HG03066 (cell line): ENCODE data around the gene SLC36A3.
"Not testable (repeated sequence)": the region's sequence is repeated elsewhere in the genome, so short reads cannot be mapped to it uniquely, and the experiment has no call there.

Experiments
- ATAC-seq: cut with Tn5 transposase; IDR thresholded peaks from one replicate; pipeline ENCODE4 v1.9.1; 2021; ENCODE audit warnings: low read depth; ENCODE audit not compliant: unreplicated experiment

SLC36A3 gene

DNA sequence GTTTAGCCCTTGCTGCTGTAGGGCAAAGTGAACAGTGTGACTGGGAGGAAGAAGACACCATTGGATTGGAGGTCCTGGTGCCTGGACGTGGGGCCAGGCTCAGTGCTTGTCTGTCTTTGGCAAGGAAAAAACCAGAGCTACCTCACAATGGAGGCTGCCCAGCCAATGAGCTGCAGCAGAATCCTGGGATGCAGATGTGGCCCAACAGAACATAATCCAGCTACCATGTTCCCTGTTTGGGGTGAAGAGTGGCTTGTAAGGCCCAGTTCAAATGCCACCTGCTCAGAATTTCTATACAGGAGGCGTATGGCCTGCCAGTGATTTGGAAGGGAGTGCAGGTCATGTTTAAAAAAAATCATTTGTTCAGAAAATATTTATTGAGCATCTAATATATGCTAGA lies at the start of gene SLC36A3:
TSS of gene SLC36A3 (minus strand) at position 101 of the 400 bp plus-strand sequence. CDS start 412 bp downstream, outside the sequence.
- no peak for ATAC-seq

DNA sequence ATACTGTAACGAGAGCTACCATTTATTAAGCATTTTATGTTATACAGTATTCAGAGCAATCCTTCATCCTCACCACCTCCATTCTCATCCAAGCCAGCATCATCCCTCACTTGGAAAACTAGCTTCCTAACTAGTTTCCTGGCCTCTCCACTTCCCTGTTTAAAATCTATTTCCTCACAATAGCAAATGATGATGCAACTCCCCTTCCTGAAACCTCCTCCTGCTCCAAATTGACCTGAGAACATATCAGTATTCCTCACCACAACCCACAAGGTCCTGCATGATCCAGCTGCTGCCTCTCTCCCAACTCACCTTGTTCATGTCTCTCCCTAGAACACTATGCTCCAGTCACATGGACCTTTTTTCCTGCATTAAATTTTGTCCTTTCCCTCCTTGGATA lies 48.1 kb upstream of the SLC36A3 start:
- ATAC-seq = no peak

DNA sequence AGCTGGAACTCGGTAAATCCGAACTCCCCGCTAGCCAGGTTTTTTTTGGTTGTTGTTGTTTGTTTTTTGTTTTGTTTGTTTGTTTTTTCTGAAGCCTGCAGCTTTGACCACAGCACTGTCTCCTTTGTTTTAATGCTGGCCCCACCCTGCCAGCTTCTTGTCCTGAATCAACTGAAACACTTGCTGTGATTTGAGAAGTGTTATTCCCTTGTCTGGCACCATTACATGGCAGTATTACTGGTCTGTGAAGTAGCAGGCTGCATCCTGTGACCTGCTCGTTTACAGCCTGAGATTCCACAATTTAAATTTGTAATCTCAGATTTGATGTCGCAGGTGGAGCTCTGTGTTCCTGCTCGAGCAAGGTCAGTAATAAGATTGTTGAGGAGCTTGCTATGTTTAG lies 45.2 kb upstream of the SLC36A3 start:
- ATAC-seq = no peak

DNA sequence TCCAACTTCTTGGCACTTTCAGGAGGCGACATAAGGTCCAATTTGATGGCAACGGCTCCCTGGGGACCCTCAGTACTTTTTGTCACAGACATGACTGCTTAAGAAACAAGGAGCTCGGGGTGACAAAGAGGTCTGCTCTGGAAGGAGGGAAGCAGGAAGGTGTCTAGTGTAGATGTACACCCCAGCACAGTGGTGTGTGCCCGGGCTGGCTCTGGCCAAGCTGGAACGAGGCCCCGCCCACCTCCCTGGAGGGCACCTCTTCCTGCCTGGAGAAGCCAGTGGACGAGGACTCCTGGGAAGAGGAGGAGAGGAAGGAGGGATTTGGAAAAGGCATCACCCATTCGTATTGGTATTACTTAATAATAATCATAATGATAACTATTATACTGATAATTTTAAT lies 43.8 kb upstream of the SLC36A3 start, which contains the start of gene SLC36A2:
TSS of gene SLC36A2 (minus strand) at position 191 of the 400 bp plus-strand sequence. CDS start at position 92, 99 bp downstream.
- ATAC-seq = no peak

DNA sequence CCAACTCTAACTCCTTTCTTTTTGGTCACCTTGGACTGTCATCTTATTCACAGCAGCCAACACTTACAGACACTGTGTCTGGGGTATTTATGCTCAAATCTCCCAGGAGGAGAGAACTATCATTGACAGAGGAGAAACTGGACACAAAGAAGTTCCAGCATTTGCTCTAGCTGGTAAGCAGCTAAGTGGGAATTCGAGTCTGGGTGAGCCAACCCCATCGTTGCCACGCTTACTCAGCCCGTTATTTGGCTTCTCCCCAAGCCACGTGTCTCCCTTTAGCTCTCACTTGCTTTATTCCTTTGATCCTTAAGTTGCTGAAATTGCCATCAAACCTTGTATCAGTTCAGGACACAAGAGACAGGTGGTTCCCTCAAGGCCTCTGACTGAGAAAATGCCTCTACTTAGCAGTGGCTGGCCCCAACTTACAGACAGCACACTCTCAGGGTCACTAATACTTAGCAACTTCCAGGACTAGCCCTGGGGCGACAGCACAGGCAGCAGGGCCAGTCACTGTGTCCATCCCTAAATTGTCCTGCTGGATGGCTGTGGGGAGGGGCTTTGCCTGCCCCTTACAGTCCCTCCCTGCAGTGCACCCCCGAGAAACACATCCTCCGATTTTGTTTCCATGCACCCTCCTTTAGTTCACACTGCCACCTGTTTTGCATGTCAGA lies 42.4 kb upstream of the SLC36A3 start:
- ATAC-seq = no peak

DNA sequence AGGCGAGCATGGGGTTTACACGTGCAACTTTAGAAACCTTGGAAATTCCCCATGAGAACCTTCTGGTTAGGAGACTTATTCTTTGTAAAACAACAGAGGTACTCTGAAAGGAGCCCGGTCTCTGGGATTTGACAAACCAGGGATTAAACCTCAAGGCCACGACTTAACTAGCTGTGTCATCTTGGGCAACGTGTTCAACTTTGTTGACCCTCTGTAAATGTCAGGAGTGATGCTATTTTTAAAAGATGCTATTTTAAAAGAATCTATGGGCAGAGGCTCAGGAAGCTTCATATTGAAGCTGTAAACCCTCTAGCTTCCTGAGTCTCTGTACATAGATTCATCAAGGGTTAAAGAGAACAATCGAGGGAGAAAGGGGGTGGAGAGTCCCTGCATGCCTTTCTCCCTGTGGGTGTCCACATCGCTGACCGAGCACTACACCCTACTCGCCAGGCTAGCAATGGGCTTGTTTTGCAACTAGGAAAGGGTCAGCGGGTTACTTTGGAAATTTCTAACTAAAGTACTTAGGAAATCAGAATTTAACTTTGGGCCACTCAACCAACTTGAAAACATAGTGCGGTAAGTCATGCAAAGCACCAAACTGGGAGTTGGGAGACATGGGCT lies 41.7 kb upstream of the SLC36A3 start:
- no peak for ATAC-seq

DNA sequence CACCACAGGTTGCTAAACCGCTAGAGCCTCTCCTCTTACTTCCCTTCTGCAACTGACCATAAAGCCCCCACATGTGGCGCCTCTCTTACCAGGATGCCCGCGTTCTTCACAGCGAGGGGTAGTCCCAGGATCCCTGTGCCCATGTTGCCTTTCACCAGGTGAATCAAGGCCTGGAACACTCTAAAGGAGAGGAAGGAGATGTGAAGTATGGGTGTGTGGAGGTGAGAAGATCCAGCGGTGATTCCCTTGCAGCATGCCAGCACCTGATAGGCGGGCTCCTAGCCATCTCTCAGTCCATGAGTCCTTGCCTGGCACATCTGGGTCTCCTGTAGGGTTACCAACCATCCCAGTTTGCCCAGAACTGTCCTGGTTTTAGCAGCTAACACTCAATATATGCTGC lies 40.5 kb upstream of the SLC36A3 start:
- no peak for ATAC-seq

DNA sequence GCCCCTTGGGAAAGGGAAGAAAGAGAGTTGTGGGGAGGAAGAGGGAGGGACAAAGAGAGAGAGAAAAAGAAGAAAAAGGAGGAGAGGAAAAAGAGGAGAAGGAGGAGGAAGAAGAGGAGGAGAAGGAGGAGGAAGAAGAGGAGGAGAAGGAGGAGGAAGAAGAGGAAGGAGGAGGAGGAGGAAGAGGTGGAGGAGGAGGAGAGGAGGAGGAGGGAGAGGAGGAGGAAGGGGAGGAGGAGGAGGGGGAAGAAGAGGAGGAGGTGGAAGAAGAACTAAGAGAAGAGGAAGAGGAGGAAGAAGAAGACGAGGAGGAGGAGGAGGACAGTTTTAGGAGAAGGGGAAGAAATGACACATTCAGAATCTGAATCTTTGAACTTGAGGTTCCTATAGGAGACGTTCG lies 36.4 kb upstream of the SLC36A3 start:
- no peak for ATAC-seq

DNA sequence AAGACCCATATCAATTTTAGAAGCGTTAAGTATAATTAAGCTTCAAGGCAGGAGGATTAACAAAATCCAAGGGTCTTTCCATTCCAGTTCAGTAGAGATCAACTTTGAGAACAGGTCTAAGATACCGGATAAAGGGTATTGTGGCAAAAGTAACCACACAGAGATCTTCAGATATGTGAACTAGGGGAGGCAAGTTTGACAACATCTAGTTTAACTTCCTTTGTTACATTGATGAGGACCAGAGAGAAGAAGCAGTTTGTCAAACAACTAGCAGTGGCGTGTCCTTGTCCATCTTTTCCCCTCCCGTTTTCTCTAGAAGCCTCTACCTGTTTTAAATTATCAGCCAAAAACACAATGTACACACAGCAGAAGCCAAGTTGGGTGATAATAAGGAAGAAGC lies 35.2 kb upstream of the SLC36A3 start:
- ATAC-seq = no peak

DNA sequence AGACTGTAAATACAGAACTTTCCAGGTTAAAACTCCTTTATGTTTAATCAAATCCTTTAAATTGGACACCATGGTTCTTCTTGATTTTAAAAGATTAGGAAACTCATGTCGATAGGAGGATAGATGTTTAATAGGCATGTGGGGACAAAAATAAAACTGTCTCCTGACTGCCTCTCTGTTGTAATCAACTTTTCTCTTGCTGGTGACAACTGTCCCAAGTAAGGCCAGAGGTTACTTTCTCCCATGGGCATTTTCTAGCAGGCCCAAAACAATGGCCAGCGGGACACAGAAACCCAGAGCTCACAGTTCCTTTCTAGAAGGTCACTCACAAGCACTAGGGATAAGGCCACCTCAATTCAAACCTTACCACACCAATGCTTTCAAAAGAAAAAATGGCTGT lies 29.3 kb upstream of the SLC36A3 start:
- no peak for ATAC-seq

DNA sequence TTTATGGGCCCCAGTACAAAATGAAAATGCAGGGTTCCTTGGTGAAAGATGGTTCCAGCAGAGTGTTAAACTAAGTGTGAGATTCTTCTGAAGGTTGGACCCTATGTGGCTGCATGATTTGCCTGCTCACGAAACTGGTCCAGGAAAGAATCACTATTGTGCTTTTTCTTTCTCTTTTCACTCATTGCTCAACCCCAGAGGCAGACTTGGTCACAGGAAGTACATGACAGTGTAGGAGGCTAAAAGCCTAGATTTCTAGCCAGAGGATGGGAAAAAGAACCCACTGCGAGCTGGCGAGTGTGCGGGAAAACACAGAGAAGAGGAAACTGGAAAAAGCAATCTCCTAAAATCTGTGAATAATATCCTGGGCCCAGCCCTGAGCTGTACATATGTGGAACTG lies 25.2 kb upstream of the SLC36A3 start:
- no peak for ATAC-seq

DNA sequence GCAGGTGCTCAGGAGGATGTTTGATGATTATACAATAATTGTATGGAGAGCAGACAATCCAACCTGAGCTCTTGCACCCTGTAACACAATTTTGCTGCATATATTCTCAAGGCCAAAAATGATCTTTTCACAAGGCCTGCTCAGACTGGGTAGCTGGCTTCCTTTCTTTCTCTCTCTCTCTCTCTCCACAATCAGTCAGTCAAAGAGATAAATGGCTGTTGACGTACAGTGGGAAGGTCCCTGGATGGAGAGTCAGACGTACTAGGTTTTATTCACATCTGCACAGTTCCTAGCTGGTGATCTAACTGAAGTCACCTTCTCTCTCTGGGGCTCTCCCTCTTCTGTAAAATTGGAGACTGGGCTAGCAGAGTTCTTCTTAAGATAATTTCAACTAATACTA lies 24.0 kb upstream of the SLC36A3 start:
- ATAC-seq = no peak

DNA sequence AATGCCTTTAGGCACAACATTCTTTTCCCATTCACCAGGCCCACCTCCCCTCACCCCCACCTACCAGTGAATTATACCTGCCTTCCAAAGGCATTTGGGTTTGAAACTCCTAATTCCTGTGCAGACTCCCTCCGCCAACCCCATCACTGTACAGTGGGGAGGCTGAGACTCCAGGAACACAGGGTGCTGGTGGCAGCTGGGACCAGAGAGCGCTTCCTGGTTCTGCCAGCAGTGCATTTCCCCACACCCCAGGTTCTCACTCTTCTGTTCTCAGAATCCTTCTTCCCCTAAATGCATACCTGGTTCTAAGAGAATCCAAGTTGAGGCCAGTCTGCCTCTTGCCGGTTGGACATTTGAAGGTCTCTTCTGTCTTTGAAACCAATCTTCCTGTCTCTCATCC lies 22.7 kb upstream of the SLC36A3 start:
- no peak for ATAC-seq

DNA sequence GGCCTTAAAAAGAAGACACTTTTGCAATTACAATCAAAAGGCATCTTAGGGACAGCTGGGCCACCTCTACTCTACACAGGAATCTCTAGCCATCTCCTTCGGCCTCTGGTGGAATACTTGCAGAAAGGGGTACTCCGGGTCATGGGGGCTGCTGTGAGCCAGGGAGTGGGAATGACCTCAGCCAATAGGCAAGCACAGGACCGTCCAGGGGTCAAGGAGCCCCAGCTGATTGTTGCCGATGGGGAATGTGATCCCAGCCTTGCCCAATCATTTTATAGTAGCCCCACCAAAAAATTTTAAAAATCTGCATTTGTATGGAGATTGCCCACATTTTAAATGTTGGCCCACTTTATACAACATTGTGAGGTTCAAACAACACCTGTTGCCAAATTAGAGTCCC lies 16.9 kb upstream of the SLC36A3 start:
- no peak for ATAC-seq

DNA sequence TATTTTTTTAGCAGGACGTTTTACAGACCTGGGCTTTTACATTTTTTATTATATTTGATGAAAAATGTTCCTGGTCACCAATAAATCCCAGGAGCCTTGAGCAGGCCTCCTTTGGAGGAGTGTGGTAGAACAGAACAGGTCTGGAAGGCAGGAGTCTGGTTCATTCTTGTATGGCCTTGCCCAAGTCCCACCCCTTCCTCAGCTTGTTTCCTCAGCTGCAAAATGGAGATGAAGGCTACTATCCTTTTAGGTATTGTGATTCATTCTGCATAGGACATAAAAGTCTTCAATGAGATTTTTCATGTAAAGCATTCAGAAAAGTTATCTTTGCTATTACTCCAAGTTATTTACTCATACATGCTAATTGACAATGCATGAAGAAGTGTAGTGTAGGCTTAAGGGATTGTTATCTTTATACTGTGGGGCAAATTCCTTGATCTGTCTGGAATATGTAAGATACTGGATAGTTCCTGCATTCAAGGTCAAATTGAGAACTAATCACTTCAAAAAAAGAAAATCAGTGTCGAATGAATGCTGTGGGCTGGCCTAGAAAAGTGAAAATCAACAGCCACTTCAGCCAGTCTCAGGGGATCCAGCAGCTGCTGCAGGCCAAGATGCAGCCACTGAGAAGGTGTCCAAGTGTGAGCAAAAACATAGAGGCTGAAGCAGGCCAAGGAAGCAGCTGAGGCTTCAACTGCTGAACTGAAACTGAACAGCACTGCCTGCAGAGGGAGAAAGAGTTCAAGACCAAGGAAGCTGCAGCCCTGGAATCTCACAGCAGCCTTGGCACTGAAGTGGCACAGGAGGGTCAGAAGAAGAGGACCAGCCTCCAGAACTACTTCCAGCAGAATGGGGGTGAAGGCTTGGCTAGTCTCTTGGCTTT lies 15.5 kb upstream of the SLC36A3 start:
- ATAC-seq = peak; percentile 75

DNA sequence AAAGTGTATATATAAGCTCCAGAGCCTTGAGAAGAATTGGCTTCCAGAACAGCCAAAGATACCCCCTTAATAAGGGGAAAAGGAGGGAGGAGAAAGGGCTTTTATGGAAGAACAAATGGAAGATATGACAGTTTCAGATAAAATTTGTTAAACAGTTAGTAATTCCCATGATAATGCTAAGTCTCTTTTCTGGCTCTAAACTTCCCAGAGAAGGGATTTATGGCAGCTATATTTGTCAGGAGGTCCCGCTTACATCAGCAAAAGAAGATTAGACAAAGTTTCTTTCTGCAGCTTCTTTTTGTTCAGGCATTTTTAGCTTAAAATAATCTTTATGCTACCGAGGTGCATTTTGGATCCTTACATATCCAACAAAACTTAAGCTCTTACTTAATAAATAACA lies 14.3 kb upstream of the SLC36A3 start:
- ATAC-seq = no peak

DNA sequence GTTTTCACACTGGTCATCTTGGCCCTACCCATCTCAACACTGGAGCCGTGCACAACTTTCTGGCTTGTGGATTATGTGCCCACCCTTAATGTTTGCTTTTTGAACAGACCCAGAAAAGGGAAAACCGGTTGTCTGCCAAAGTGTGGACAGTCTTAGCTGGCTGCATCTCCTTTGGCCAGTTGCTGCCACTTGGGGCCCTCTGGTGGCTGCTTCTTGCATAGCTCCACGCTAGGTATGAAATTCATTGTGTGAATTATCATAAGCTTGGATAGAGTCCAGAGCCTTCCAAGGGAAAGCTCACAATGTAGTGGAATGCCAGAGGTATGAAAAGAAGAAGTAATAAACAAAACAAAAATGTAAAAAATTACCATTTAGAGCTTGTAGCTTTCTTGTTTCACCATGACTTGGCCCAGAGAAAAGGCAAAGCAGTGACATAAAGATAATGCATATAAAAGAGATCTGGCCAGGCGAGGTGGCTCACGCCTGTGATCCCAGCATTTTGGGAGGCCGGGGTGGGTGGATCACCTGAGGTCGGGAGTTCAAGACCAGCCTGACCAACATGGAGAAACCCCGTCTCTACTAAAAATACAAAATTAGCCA lies 12.5 kb upstream of the SLC36A3 start:
- ATAC-seq = no peak

DNA sequence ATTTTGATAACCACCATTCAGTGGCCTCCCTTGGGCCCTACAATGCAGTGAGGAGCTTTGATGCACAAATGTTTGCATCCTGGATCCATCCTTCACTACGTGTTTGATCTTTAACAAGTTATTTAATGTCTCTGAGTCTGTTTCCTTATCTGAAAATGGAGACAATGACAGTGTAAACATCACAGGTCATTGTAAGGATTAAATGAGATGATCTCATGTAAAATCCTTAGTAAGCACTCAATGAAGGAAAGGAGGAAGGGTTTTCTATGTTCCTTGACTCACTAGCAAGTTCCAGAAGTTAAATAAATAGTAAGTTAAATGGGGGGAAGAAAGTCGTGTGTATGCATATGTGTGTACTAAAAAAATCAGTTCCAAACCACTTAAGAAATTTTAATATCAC lies 9.8 kb upstream of the SLC36A3 start:
- no peak for ATAC-seq

DNA sequence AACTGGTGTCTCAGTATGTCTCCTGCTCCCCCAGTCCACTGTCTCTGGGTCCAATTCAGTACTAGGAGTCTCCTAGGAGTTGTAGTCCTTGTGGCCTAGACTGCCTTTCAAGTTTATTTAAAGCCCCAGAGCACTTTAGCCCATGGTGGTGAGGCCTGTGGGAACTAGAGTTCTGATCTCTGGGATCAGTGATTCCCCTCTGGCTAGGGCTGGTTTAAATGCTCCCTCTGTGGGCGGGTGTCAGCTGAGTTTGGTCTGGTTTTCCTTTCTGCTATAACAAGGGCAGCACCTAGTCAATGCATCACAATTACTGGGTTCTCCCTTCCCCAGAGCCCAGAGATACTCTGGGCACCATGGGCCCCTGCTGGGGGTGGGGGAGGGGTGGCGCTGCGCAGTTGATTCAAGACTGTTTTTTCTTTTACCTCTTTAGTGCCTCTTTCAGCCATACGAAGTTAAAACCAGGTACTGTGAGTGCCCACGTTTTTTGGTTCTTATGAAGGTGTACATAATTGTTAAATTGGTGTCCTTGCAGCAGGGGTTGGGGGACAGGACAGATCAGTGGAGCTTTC lies 9.3 kb upstream of the SLC36A3 start:
- no peak for ATAC-seq

DNA sequence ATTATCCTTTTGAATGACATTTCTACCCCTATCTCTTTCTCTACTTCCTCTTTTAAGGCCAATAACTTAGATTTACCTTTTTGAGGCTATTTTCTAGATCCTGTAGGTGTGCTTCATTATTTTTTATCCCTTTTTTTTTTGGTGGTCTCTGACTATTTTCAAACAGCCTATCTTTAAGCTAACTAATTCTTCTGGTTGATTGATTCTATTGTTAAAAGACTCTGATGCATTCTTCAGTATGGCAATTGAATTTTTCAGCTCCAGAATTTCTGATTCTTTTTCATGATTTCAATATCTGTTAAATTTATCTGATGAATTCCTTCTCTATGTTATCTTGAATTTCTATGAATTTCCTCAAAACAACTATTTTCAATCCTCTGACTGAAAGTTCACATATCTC lies 7.4 kb upstream of the SLC36A3 start:
- no peak for ATAC-seq

DNA sequence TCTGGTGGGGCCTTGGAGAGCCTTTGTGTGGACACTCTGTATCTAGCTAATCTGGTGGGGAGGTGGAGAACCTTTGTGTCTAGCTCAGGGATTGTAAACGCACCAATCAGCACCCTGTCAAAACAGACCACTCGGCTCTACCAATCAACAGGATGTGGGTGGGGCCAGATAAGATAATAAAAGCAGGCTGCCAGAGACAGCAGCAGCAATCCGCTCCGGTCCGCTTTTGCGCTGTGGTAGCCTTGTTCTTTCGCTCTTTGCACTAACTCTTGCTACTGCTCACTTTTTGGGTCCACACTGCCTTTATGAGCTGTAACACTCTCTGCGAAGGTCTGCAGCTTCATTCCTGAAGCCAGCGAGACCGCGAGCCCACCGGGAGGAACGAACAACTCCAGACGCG lies 6.3 kb upstream of the SLC36A3 start:
- not testable (repeated sequence) for ATAC-seq
